A673 (cell line): ENCODE measurements around the gene EXOC2.

Source experiments
- CTCF ChIP-seq: fragments of 300-800, 200-600 bp; sonication (generic); conservative IDR thresholded peaks from 2 replicates; pipeline ENCODE4 v1.5.1; 2017; ENCODE audit warnings: low read depth, mild to moderate bottlenecking, antibody characterized with exemption, low read length, moderate library complexity, mixed read lengths
- EZH2 ChIP-seq: fragments of 200-600 bp; sonication (generic); IDR thresholded peaks from 2 replicates; pipeline ENCODE4 v1.6.1; 2017; ENCODE audit warnings: borderline replicate concordance, low read depth, mild to moderate bottlenecking, mixed read lengths, antibody characterized with exemption, low read length; ENCODE audit not compliant: poor library complexity, severe bottlenecking

- TF ChIP-seq CTCF = no peak
- no peak for TF ChIP-seq EZH2
These were observed 88.4 kb downstream of the EXOC2 start for GRCh38 chr6:604579-604978.
